Lower leg skin (tissue), 4 donors: ENCODE data around the gene TOMM34. TPM values are rescaled to one million over a fixed set of nuclear protein-coding genes. Genes with fewer than 3 reads are reported as not detected.

ENCODE experiments used
- DNase-seq, 2 donors: peaks; one replicate each; pipeline ENCODE4 v3.0.0-alpha.2; 2019; ENCODE audit warnings: low spot score in 2 of 2
- H3K4me3 ChIP-seq: fragments of 200-600 bp; sonication (generic); 2 replicates; pipeline ENCODE4 v1.5.1; 2017; ENCODE audit warnings: mild to moderate bottlenecking, low read depth; ENCODE audit not compliant: poor library complexity, severe bottlenecking
- POLR2A ChIP-seq, 2 donors: fragments of 450-650 bp; IDR thresholded peaks; one replicate each; pipeline ENCODE4 v1.6.1; 2016 to 2017; ENCODE audit warnings: antibody characterized with exemption in 2 of 2, mild to moderate bottlenecking in 1 of 2, moderate library complexity in 1 of 2
- WGBS, 2 donors: methylation state at CpG; one replicate each; pipeline ENCODE4 v1.1.5; 2018; 5-methylcytosine and 5-hydroxymethylcytosine counted together
- intact Hi-C: fragments of 100-400 bp; cut with DNase I; formaldehyde crosslinking; loops from one replicate; pipeline ENCODE4 v1.15.0; 2023; ENCODE audit warnings: low total_unique reads
- total RNA-seq, 4 donors: library from RNA; depleted of rRNA; stranded (reverse); fragments of >200 nt; gene quantifications; one replicate each; pipeline ENCODE4 v1.1.0, GENCODE V29; 2016
- TF ChIP-seq, protein P1 (sequence below), 3 donors: fragments of 450-650 bp; IDR thresholded peaks; one replicate each; pipeline ENCODE4 v1.5.1; 2016; ENCODE audit warnings: antibody characterized with exemption in 3 of 3, mild to moderate bottlenecking in 3 of 3, moderate library complexity in 2 of 3

TOMM34 gene
- total RNA-seq, 4 donors from 2014 or later, result 9.8 to 19.5 (median 12.4) TPM

DNA sequence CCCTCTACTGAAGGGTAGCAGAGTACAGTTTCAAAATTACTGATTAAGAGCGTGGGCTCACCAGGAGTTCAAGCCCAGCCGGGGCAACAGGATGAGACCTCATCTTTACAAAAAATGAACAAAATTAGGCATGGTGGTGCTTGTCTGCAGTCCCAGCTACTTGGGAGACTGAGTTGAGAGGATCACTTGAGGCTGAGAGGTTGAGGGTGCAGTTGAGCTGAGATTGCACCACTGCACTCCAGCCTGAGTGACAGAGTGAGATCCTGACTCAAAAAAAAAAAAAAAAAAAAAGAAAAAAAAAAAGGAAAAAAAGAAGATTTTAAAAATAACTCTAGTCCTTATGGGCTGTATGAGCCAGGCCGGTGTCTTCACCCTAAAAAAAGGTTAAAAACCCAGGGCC, 31.6 kb downstream of the TOMM34 start:
- no peak for TF ChIP-seq POLR2A (IDR thresholded peaks at IDR 0.05)
- TF ChIP-seq, protein P1, sequence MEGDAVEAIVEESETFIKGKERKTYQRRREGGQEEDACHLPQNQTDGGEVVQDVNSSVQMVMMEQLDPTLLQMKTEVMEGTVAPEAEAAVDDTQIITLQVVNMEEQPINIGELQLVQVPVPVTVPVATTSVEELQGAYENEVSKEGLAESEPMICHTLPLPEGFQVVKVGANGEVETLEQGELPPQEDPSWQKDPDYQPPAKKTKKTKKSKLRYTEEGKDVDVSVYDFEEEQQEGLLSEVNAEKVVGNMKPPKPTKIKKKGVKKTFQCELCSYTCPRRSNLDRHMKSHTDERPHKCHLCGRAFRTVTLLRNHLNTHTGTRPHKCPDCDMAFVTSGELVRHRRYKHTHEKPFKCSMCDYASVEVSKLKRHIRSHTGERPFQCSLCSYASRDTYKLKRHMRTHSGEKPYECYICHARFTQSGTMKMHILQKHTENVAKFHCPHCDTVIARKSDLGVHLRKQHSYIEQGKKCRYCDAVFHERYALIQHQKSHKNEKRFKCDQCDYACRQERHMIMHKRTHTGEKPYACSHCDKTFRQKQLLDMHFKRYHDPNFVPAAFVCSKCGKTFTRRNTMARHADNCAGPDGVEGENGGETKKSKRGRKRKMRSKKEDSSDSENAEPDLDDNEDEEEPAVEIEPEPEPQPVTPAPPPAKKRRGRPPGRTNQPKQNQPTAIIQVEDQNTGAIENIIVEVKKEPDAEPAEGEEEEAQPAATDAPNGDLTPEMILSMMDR (IDR thresholded peaks at IDR 0.05), result no peak
- WGBS, 2 donors, result 76 to 81% methylated on average over 3 of the region's 3 CpGs
- intact Hi-C loops, result no loop called here
- H3K4me3 ChIP-seq, result no peak overlapping the region
- peak in 1 of 2 donors; percentile 42 for DNase-seq

DNA sequence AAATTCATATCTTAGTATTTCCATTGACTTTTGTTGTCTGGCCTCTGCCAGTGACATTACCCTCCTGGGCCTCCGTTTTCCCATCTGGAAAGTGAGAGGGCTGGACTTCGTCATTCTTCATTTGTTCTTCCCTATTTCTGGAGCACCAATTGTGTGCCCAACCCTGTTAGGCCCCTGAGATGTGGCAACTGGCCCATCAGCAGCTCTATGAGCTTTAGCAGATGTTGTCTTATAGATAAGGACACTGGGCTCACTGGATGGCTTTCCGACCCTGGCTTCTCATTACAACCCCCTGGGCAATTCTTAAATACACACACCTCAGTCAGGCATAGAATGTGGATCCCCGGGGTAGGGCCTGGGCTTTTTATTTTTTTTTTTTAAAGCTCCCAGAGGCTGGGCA, 35.7 kb downstream of the TOMM34 start:
- H3K4me3 ChIP-seq, result no peak overlapping the region
- no peak for DNase-seq
- intact Hi-C loops, result no loop called here
- TF ChIP-seq, protein P1 (IDR thresholded peaks at IDR 0.05), result no peak
- no peak for TF ChIP-seq POLR2A (IDR thresholded peaks at IDR 0.05)
- 67 to 68% methylated on average over 4 of the region's 4 CpGs for WGBS, 2 donors

DNA sequence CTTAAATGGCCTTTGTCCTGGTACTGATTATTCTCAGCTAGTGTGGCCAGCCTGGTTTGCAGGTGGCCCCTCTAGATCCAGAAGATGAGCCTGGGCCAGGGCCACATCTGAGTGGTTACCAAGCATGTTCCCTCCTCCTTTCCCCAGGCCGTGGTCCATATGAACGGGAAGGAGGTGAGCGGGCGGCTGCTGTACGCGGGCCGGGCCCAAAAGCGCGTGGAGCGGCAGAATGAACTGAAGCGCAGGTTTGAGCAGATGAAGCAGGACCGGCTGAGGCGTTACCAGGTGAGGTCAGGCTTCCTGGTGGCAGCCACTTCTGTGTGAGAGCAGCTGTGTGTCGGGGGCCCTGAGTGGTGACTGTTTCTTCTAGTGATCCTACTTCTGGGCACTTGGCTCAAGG, 38.8 kb downstream of the TOMM34 start:
- H3K4me3 ChIP-seq, result no peak overlapping the region
- intact Hi-C loops, result no loop called here
- TF ChIP-seq, protein P1 (IDR thresholded peaks at IDR 0.05), result no peak
- no peak for TF ChIP-seq POLR2A (IDR thresholded peaks at IDR 0.05)
- DNase-seq, result no peak
- WGBS, 2 donors, result 95 to 97% methylated on average over 14 of the region's 14 CpGs

DNA sequence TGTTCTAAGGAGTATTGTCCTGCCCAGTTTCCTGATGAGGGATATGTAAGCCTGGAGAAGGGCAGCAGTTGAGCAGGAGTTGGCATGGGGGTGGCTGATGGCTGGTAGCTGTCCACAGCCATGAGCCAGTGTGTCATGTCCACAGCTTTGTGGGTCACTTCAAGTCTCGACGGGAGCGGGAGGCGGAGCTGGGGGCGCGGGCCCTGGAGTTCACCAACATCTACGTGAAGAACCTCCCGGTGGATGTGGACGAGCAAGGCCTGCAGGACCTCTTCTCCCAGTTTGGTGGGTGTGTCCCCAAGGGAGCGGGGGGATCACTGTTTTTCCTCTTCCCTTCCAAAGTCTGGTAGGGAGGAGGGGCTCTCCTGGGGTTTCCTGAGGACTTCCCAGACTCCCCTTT, 41.4 kb downstream of the TOMM34 start:
- intact Hi-C loops, result no loop called here
- H3K4me3 ChIP-seq, result no peak overlapping the region

DNA sequence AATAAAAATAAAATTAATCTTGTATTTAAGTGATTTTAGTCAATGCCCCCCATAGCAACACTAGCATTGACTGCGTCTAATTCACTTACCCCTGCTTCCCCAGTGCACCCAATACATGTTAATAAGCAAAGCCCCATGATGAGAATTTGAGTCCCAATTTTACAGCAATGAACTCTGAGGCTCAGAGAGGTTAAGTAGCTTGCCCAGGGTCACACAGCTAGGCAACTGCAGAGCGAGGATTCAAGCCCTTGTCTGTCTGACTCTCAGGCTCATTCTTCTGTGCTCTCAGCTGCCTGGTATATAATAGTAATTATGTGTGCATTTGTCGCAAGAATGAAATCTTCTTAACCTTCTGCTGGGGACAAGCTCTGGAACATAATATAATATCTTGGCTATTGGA, 41.9 kb downstream of the TOMM34 start:
- WGBS, 2 donors, result 99% methylated on average over 3 of the region's 3 CpGs
- TF ChIP-seq POLR2A (IDR thresholded peaks at IDR 0.05), result no peak
- TF ChIP-seq, protein P1 (IDR thresholded peaks at IDR 0.05), result no peak
- intact Hi-C loops, result no loop called here
- DNase-seq, result no peak
- no peak overlapping the region for H3K4me3 ChIP-seq

More for the DNA sequence above, 41.4 kb downstream of the TOMM34 start:
- no peak for DNase-seq
- no peak for TF ChIP-seq POLR2A (IDR thresholded peaks at IDR 0.05)
- TF ChIP-seq, protein P1 (IDR thresholded peaks at IDR 0.05), result no peak
- 94 to 100% methylated on average over 10 of the region's 10 CpGs for WGBS, 2 donors

DNA sequence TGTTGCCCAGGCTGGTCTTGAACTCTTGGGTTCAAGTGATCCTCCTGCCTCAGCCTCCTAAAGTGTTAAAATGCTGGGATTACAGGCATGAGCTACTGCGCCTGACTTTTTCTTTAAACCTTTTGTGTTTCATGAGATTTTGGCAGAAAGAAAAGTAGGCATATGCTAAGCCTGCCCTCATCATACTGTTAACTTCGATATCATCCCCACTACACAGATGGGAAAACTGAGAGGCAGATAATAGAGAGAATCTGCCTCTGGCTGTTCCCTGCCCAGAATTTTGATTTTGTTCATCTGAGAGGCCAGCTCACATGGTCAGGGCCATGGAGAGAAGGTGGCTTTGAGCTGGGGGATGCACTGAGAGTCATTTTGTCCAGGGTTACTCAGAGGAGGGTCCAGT, 42.8 kb downstream of the TOMM34 start:
- intact Hi-C loops, result no loop called here
- TF ChIP-seq, protein P1 (IDR thresholded peaks at IDR 0.05), result no peak
- TF ChIP-seq POLR2A (IDR thresholded peaks at IDR 0.05), result no peak
- H3K4me3 ChIP-seq, result no peak overlapping the region
- DNase-seq, result no peak
- WGBS, 2 donors, result 95 to 98% methylated on average over 2 of the region's 2 CpGs
